ENCODE results near the gene NFIA.

GRCh38 chr1:61280452-61280851, 198.1 kb downstream of the NFIA start:
- TF ChIP-seq CTCF (IDR thresholded peaks at IDR 0.05) = no peak
- no peak for TF ChIP-seq POLR2A (IDR thresholded peaks at IDR 0.05; ENCODE audit: low read depth)
- no peak for TF ChIP-seq POLR2AphosphoS5 (IDR thresholded peaks at IDR 0.05)

Measured in esophagus muscularis mucosa (tissue), 3 donors.